WTC11 (cell line): ENCODE measurements around the gene PCNX3. TPM values are rescaled to one million over a fixed set of nuclear protein-coding genes. Genes with fewer than 3 reads are reported as not detected.

Experiments used
- ATAC-seq: fragments of 200-7000 bp; cut with Tn5 transposase; 2 replicates; pipeline ENCODE4 v1.10.0; 2021; ENCODE audit warnings: mild to moderate bottlenecking, moderate library complexity
- CTCF ChIA-PET: fragments of 300-600 bp; sonication (Branson Sonifier 250); formaldehyde crosslinking; loops from one replicate; lab custom pipeline; 2021; ENCODE audit warnings: antibody characterized with exemption; lab: Charles Lee
- POLR2A ChIA-PET: fragments of 350-600 bp; sonication (Branson Sonifier 250); formaldehyde crosslinking; loops from one replicate; lab custom pipeline; 2021; ENCODE audit warnings: antibody characterized with exemption; lab: Charles Lee
- DNase-seq: peaks from one replicate; pipeline ENCODE4 v3.0.0; 2021; ENCODE audit warnings: low spot score
- H3K27ac Mint-ChIP-seq: 2 replicates; pipeline ENCODE4 v1.8.0; 2021; ENCODE audit warnings: mixed read lengths
- H3K27me3 Mint-ChIP-seq: 2 replicates; pipeline ENCODE4 v1.8.0; 2021; ENCODE audit warnings: low read depth, mild to moderate bottlenecking, moderate library complexity, mixed read lengths
- H3K36me3 Mint-ChIP-seq: 2 replicates; pipeline ENCODE4 v1.8.0; 2021; ENCODE audit warnings: mixed read lengths
- H3K4me1 Mint-ChIP-seq: 2 replicates; pipeline ENCODE4 v1.8.0; 2022; ENCODE audit warnings: mixed read lengths
- H3K4me3 Mint-ChIP-seq: 2 replicates; pipeline ENCODE4 v1.8.0; 2021; ENCODE audit warnings: mild to moderate bottlenecking, moderate library complexity, mixed read lengths
- H3K9me3 Mint-ChIP-seq: 2 replicates; pipeline ENCODE4 v1.8.0; 2021; ENCODE audit warnings: mixed read lengths
- AFF4 ChIP-seq: sonication (generic); formaldehyde crosslinking; IDR thresholded peaks from 2 replicates; pipeline ENCODE4 v1.8.1; 2023; ENCODE audit warnings: mild to moderate bottlenecking, missing genetic modification reagents, borderline replicate concordance
- ATF6 ChIP-seq: sonication (generic); formaldehyde crosslinking; IDR thresholded peaks from 2 replicates; pipeline ENCODE4 v1.8.1; 2023; ENCODE audit warnings: mild to moderate bottlenecking, missing genetic modification reagents
- CREB1 ChIP-seq: sonication (generic); formaldehyde crosslinking; IDR thresholded peaks from 2 replicates; pipeline ENCODE4 v1.8.0; 2023; ENCODE audit warnings: mild to moderate bottlenecking, missing genetic modification reagents
- E2F4 ChIP-seq: sonication (generic); formaldehyde crosslinking; IDR thresholded peaks from 2 replicates; pipeline ENCODE4 v1.8.1; 2022; ENCODE audit warnings: low read depth, mild to moderate bottlenecking, moderate library complexity, missing genetic modification reagents, borderline replicate concordance
- ELF4 ChIP-seq: sonication (generic); formaldehyde crosslinking; IDR thresholded peaks from 2 replicates; pipeline ENCODE4 v1.8.1; 2022; ENCODE audit warnings: low read depth, mild to moderate bottlenecking, moderate library complexity, missing genetic modification reagents
- FOXJ3 ChIP-seq: sonication (generic); formaldehyde crosslinking; IDR thresholded peaks from 2 replicates; pipeline ENCODE4 v1.9.0; 2021; ENCODE audit warnings: missing genetic modification reagents, mild to moderate bottlenecking, borderline replicate concordance
- FOXP1 ChIP-seq: sonication (generic); formaldehyde crosslinking; IDR thresholded peaks from 2 replicates; pipeline ENCODE4 v1.8.0; 2022; ENCODE audit warnings: missing genetic modification reagents, mild to moderate bottlenecking, moderate library complexity, borderline replicate concordance
- JAZF1 ChIP-seq: fragments of 250-450 bp; sonication (Bioruptor Pico); IDR thresholded peaks from 2 replicates; pipeline ENCODE4 v1.9.0; 2021; ENCODE audit warnings: moderate library complexity, mild to moderate bottlenecking, inconsistent platforms
- MLX ChIP-seq: sonication (generic); formaldehyde crosslinking; IDR thresholded peaks from 2 replicates; pipeline ENCODE4 v1.8.1; 2023; ENCODE audit warnings: mild to moderate bottlenecking, missing genetic modification reagents, moderate library complexity
- NFYB ChIP-seq: sonication (generic); formaldehyde crosslinking; conservative IDR thresholded peaks from 2 replicates; pipeline ENCODE4 v1.8.0; 2022; ENCODE audit warnings: low read depth, missing genetic modification reagents
- OVOL2 ChIP-seq: fragments of 250-450 bp; sonication (Bioruptor Pico); IDR thresholded peaks from 2 replicates; pipeline ENCODE4 v1.9.0; 2021; ENCODE audit warnings: mild to moderate bottlenecking, borderline replicate concordance
- RELA ChIP-seq: sonication (generic); formaldehyde crosslinking; IDR thresholded peaks from 2 replicates; pipeline ENCODE4 v1.8.1; 2022; ENCODE audit warnings: missing genetic modification reagents, mild to moderate bottlenecking, borderline replicate concordance
- TEAD1 ChIP-seq: sonication (generic); formaldehyde crosslinking; IDR thresholded peaks from 2 replicates; pipeline ENCODE4 v1.8.0; 2022; ENCODE audit warnings: mild to moderate bottlenecking, missing genetic modification reagents
- ZBTB43 ChIP-seq: sonication (generic); formaldehyde crosslinking; IDR thresholded peaks from 2 replicates; pipeline ENCODE4 v1.8.1; 2023; ENCODE audit warnings: mild to moderate bottlenecking, missing genetic modification reagents
- ZNF138 ChIP-seq: sonication (generic); formaldehyde crosslinking; conservative IDR thresholded peaks from 2 replicates; pipeline ENCODE4 v1.8.1; 2022; ENCODE audit warnings: mild to moderate bottlenecking, moderate library complexity, missing genetic modification reagents
- ZNF219 ChIP-seq: sonication (generic); formaldehyde crosslinking; IDR thresholded peaks from 2 replicates; pipeline ENCODE4 v1.8.0; 2023; ENCODE audit warnings: missing genetic modification reagents, mild to moderate bottlenecking, borderline replicate concordance
- ZNF232 ChIP-seq: sonication (generic); formaldehyde crosslinking; IDR thresholded peaks from 2 replicates; pipeline ENCODE4 v1.8.0; 2022; ENCODE audit warnings: mild to moderate bottlenecking, missing genetic modification reagents
- ZNF263 ChIP-seq: sonication (generic); formaldehyde crosslinking; IDR thresholded peaks from 2 replicates; pipeline ENCODE4 v1.8.1; 2022; ENCODE audit warnings: low read depth, mild to moderate bottlenecking, moderate library complexity, missing genetic modification reagents
- ZNF396 ChIP-seq: fragments of 250-450 bp; sonication (Bioruptor Pico); IDR thresholded peaks from 2 replicates; pipeline ENCODE4 v1.8.0; 2021; ENCODE audit warnings: mild to moderate bottlenecking, moderate library complexity, borderline replicate concordance
- ZNF671 ChIP-seq: fragments of 250-450 bp; sonication (Bioruptor Pico); IDR thresholded peaks from 2 replicates; pipeline ENCODE4 v1.8.0; 2021; ENCODE audit warnings: mild to moderate bottlenecking
- total RNA-seq: library from RNA; stranded (reverse); gene quantifications from 3 replicates; pipeline ENCODE4 v1.2.3, GENCODE V29; 2021

Gene PCNX3
- total RNA-seq, 1 experiment from 2014 or later: 51.6 TPM

- POLR2A ChIA-PET: no interaction called here
- Mint-ChIP-seq H3K27me3 (no peaks in the 10 kb centered on the region), H3K36me3 (peaks cover 25% of the 10 kb centered on the region), H3K4me1 (no peaks in the 10 kb centered on the region), H3K27ac (no peak overlapping the region), H3K4me3 (no peak overlapping the region), H3K9me3 (no peaks in the 10 kb centered on the region)
- TF ChIP-seq TEAD1 (CRISPR knock-in tag) (no peak), JAZF1 (CRISPR knock-in tag) (no peak), ATF6 (no peak), ZNF263 (CRISPR knock-in tag) (no peak), ZNF671 (no peak), ZNF219 (CRISPR knock-in tag) (no peak), FOXP1 (CRISPR knock-in tag) (no peak)
- DNase-seq (no peak), ATAC-seq (no peak)
- CTCF ChIA-PET: interaction anchor here (1.6 to 2.5 kb wide), 3 partner anchors 11 to 36 kb away, joined by 8 to 31 read pairs (median 8); partner anchors contain the start of gene SIPA1
These were observed 11.6 kb downstream of the PCNX3 start for GRCh38 chr11:65627202-65627601.

GRCh38 chr11:65629579-65629978, 14.0 kb downstream of the PCNX3 start:
- no peaks in the 10 kb centered on the region for H3K4me1 Mint-ChIP-seq
- H3K27ac Mint-ChIP-seq: no peak overlapping the region
- H3K9me3 Mint-ChIP-seq: no peaks in the 10 kb centered on the region
- H3K4me3 Mint-ChIP-seq: no peak overlapping the region
- peaks cover 17% of the 10 kb centered on the region for H3K36me3 Mint-ChIP-seq
- CTCF ChIA-PET: no interaction called here
- H3K27me3 Mint-ChIP-seq: no peaks in the 10 kb centered on the region
- POLR2A ChIA-PET: no interaction called here
- TF ChIP-seq OVOL2 (CRISPR knock-in tag): no peak
- TF ChIP-seq ZNF396: no peak
- TF ChIP-seq MLX (CRISPR knock-in tag): no peak
- TF ChIP-seq CREB1 (CRISPR knock-in tag): no peak
- TF ChIP-seq ZBTB43 (CRISPR knock-in tag): no peak
- TF ChIP-seq RELA: no peak
- TF ChIP-seq E2F4 (CRISPR knock-in tag): no peak
- no peak for TF ChIP-seq ELF4 (CRISPR knock-in tag)
- TF ChIP-seq NFYB: no peak
- no peak for TF ChIP-seq ZNF232 (CRISPR knock-in tag)
- TF ChIP-seq AFF4: no peak
- TF ChIP-seq FOXJ3 (CRISPR knock-in tag): no peak
- no peak for TF ChIP-seq ZNF138 (CRISPR knock-in tag)
- no peak for ATAC-seq
- no peak for DNase-seq
